OCI-LY7 (cell line): ENCODE results near the gene TM7SF3. TPM values are rescaled to one million over a fixed set of nuclear protein-coding genes. Genes with fewer than 3 reads are reported as not detected.

Experiments used
- BruUV-seq: library from RNA; stranded (reverse); fragments of 400-500 nt; replicated peaks from 2 replicates; lab custom pipeline; 2021; lab: Mats Ljungman, UMichigan
- CTCF ChIA-PET: fragments of 300-600 bp; sonication (Branson Sonifier 250); formaldehyde crosslinking; loops from one replicate; lab custom pipeline; 2022; ENCODE audit warnings: antibody characterized with exemption; ENCODE audit not compliant: unreplicated experiment; lab: Charles Lee
- POLR2A ChIA-PET: fragments of 300-600 bp; sonication (Branson Sonifier 250); formaldehyde crosslinking; loops from one replicate; lab custom pipeline; 2022; ENCODE audit warnings: antibody characterized with exemption; lab: Charles Lee
- DNase-seq: peaks from one replicate; pipeline ENCODE4 v3.0.0-alpha.2; 2015; ENCODE audit warnings: low spot score
- H2AFZ ChIP-seq: fragments of 200-600 bp; sonication (generic), shearing (Covaris generic); 2 replicates; pipeline ENCODE4 v1.6.1; 2014; ENCODE audit warnings: mild to moderate bottlenecking, antibody characterized with exemption, low read length, moderate library complexity
- H3K27ac ChIP-seq: fragments of 200-600 bp; sonication (generic); 2 replicates; pipeline ENCODE4 v1.5.1; 2014; ENCODE audit warnings: mixed run types, low read depth, mild to moderate bottlenecking, moderate library complexity, low read length, inconsistent platforms; ENCODE audit not compliant: poor library complexity, severe bottlenecking
- H3K36me3 ChIP-seq: fragments of 200-600 bp; sonication (generic); 2 replicates; pipeline ENCODE4 v1.6.1; 2014; ENCODE audit warnings: mild to moderate bottlenecking, antibody characterized with exemption, low read length, moderate library complexity, mixed read lengths; ENCODE audit not compliant: insufficient read depth
- H3K4me1 ChIP-seq: fragments of 200-600 bp; sonication (generic); 2 replicates; pipeline ENCODE4 v1.5.1; 2014; ENCODE audit warnings: mild to moderate bottlenecking, low read length; ENCODE audit not compliant: insufficient read depth, poor library complexity, severe bottlenecking
- H3K4me2 ChIP-seq: fragments of 200-600 bp; sonication (generic); 2 replicates; pipeline ENCODE4 v1.6.1; 2014; ENCODE audit warnings: mild to moderate bottlenecking, low read length
- H3K4me3 ChIP-seq: fragments of 200-600 bp; sonication (generic); 2 replicates; pipeline ENCODE4 v1.5.1; 2014; ENCODE audit warnings: mild to moderate bottlenecking, low read depth, low read length; ENCODE audit not compliant: poor library complexity, severe bottlenecking
- H3K79me2 ChIP-seq: fragments of 200-600 bp; sonication (generic); 2 replicates; pipeline ENCODE4 v1.6.1; 2016; ENCODE audit warnings: low read depth, mild to moderate bottlenecking, low read length, moderate library complexity, mixed read lengths; ENCODE audit not compliant: insufficient read depth
- H3K9me2 ChIP-seq: fragments of 200-600 bp; sonication (generic); 2 replicates; pipeline ENCODE4 v1.6.1; 2016; ENCODE audit warnings: mild to moderate bottlenecking, low read length, mixed read lengths; ENCODE audit not compliant: insufficient read depth
- H3K9me3 ChIP-seq: fragments of 200-600 bp; sonication (generic); 2 replicates; pipeline ENCODE4 v1.6.1; 2014; ENCODE audit warnings: mild to moderate bottlenecking, mixed run types, low read length, mixed read lengths
- H4K20me1 ChIP-seq: fragments of 200-600 bp; sonication (generic); 2 replicates; pipeline ENCODE4 v1.6.1; 2014; ENCODE audit warnings: mild to moderate bottlenecking, antibody characterized with exemption, low read length, moderate library complexity, mixed read lengths; ENCODE audit not compliant: insufficient read depth
- EZH2phosphoT487 ChIP-seq: fragments of 200-600 bp; sonication (generic); IDR thresholded peaks from 2 replicates; pipeline ENCODE4 v1.6.1; 2018; ENCODE audit warnings: low read depth, borderline replicate concordance, mild to moderate bottlenecking, mixed run types, antibody characterized with exemption, low read length, moderate library complexity, mixed read lengths
- intact Hi-C: fragments of 100-400 bp; cut with micrococcal nuclease; formaldehyde crosslinking; loops from one replicate; pipeline ENCODE4 v1.10.0; 2022; ENCODE audit not compliant: unreplicated experiment
- total RNA-seq, 2 experiments: library from RNA; depleted of rRNA in 1 of 2; stranded (reverse); fragments of >200 nt in 1 of 2; shearing (Covaris generic) in 1 of 2; gene quantifications; 2 replicates each; pipeline ENCODE4 v1.2.3, GENCODE V29; 2014 to 2022
- TF ChIP-seq, protein P1 (sequence below): fragments of 200-600 bp; sonication (generic); conservative IDR thresholded peaks from 2 replicates; pipeline ENCODE4 v1.5.1; 2014; ENCODE audit warnings: mild to moderate bottlenecking, antibody characterized with exemption, low read length, moderate library complexity, mixed read lengths

The TM7SF3 gene
- total RNA-seq, 2 experiments from 2014 or later = 47.1 to 48.3 TPM

DNA sequence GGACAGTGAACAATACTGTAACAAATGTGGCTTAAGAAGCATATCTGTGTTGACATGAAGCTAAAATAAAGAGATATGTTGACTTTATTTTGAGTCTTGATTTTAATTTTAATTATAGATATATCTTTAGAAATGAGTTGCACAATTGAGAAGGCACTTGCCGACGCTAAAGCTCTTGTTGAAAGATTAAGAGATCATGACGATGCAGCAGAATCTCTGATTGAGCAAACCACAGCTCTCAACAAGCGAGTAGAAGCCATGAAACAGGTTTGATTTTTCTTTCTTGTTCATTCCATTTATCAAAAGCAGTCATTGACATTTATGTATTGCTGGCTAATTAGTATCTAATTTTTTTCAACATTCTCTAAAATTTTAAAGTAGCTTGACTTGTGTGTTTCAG, 60.2 kb downstream of the TM7SF3 start:
- POLR2A ChIA-PET = interaction anchor here (0.7 to 1.6 kb wide), 4 partner anchors 18 to 61 kb away, joined by 3 to 5 read pairs (median 3); no protein-coding TSS in a partner anchor
- H3K79me2 ChIP-seq = peaks cover 46% of the 10 kb centered on the region; the same call in 1 of the 2 replicates
- H3K4me1 ChIP-seq = no peaks in the 10 kb centered on the region
- DNase-seq = no peak
- TF ChIP-seq, protein P1, sequence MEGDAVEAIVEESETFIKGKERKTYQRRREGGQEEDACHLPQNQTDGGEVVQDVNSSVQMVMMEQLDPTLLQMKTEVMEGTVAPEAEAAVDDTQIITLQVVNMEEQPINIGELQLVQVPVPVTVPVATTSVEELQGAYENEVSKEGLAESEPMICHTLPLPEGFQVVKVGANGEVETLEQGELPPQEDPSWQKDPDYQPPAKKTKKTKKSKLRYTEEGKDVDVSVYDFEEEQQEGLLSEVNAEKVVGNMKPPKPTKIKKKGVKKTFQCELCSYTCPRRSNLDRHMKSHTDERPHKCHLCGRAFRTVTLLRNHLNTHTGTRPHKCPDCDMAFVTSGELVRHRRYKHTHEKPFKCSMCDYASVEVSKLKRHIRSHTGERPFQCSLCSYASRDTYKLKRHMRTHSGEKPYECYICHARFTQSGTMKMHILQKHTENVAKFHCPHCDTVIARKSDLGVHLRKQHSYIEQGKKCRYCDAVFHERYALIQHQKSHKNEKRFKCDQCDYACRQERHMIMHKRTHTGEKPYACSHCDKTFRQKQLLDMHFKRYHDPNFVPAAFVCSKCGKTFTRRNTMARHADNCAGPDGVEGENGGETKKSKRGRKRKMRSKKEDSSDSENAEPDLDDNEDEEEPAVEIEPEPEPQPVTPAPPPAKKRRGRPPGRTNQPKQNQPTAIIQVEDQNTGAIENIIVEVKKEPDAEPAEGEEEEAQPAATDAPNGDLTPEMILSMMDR = no peak
- no peak for TF ChIP-seq EZH2phosphoT487
- H3K4me2 ChIP-seq = no peak overlapping the region
- no peaks in the 10 kb centered on the region for H3K9me2 ChIP-seq
- H3K9me3 ChIP-seq = no peaks in the 10 kb centered on the region; the same call in 1 of the 2 replicates
- peaks cover 39% of the 10 kb centered on the region for H3K36me3 ChIP-seq
- H2AFZ ChIP-seq = no peak overlapping the region
- CTCF ChIA-PET = no interaction called here
- intact Hi-C loops = no loop called here
- H4K20me1 ChIP-seq = no peaks in the 10 kb centered on the region
- no peak overlapping the region for H3K27ac ChIP-seq
- no peak overlapping the region for H3K4me3 ChIP-seq
- no TSS peak for BruUV-seq

DNA sequence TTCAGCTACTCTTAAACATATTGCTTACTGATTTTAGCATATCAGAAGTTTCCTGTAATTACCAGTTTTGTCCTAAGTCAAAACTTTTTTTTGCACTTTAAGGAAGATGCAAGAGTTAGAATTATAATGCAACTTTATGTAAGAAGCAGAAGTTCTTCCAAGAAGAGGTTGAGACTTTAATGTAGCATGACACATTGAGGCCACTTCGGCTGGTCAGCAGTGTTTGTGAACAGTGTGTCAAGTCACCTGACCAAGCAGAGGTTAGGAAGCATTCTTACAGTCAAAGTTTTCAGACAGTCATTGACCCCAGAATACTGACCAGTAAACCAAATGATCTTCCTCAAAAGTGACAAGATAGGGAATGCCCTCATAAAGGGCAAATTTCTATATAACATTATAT, 60.7 kb downstream of the TM7SF3 start:
- ChIA-PET POLR2A (interaction anchor here (1.4 to 2.6 kb wide), 3 partner anchors 11 to 27 kb away, joined by 3 to 9 read pairs (median 5); no protein-coding TSS in a partner anchor), CTCF (no interaction called here)
- BruUV-seq = no TSS peak
- H3K4me2 ChIP-seq = no peak overlapping the region
- H3K27ac ChIP-seq = no peak overlapping the region
- intact Hi-C loops = no loop called here
- H2AFZ ChIP-seq = no peak overlapping the region
- no peak for DNase-seq
- peaks cover 52% of the 10 kb centered on the region for H3K79me2 ChIP-seq
- TF ChIP-seq, protein P1 = no peak
- TF ChIP-seq EZH2phosphoT487 = no peak
- H3K4me3 ChIP-seq = no peak overlapping the region
- peaks cover 40% of the 10 kb centered on the region for H3K36me3 ChIP-seq
- H4K20me1 ChIP-seq = no peaks in the 10 kb centered on the region
- no peaks in the 10 kb centered on the region for H3K4me1 ChIP-seq
- no peaks in the 10 kb centered on the region for H3K9me2 ChIP-seq
- H3K9me3 ChIP-seq = peaks cover 3% of the 10 kb centered on the region; the same call in 1 of the 2 replicates

DNA sequence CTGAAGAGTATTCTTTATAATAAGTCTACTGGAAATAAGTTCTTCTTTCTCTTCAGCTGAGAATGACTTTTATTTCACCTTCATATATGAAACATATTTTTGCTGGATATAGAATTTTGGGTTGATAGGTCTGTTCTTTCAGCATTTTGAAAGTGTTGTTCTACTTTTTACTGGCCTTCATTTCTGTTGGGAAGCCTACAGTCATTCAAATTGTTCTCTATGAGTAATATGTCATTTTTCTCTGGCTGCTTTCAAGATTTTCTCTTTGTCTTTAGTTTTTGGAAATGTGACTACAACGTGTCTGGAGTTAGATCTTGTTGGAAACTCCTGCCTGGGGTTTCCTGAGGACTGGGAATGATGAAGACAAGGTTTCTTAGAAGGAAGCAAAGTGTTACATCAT, 65.9 kb downstream of the TM7SF3 start:
- no peak for DNase-seq
- POLR2A ChIA-PET = no interaction called here
- no peaks in the 10 kb centered on the region for H4K20me1 ChIP-seq
- CTCF ChIA-PET = no interaction called here
- H3K9me3 ChIP-seq = peaks cover 7% of the 10 kb centered on the region; the same call in 1 of the 2 replicates
- no peak overlapping the region for H3K4me3 ChIP-seq
- H3K27ac ChIP-seq = no peak overlapping the region
- H3K36me3 ChIP-seq = peaks cover 28% of the 10 kb centered on the region
- BruUV-seq = no TSS peak
- peaks cover 99% of the 10 kb centered on the region for H3K79me2 ChIP-seq
- TF ChIP-seq, protein P1 = no peak
- no peak for TF ChIP-seq EZH2phosphoT487
- intact Hi-C loops = no loop called here
- H3K4me1 ChIP-seq = peaks cover under 1% of the 10 kb centered on the region
- no peaks in the 10 kb centered on the region for H3K9me2 ChIP-seq
- no peak overlapping the region for H2AFZ ChIP-seq
- no peak overlapping the region for H3K4me2 ChIP-seq
